Body of pancreas (tissue), 4 donors: ENCODE measurements around the gene SNX13. TPM values are rescaled to one million over a fixed set of nuclear protein-coding genes. Genes with fewer than 3 reads are reported as not detected.
"Not testable (repeated sequence)": the region's sequence is repeated elsewhere in the genome, so short reads cannot be mapped to it uniquely, and the experiment has no call there.

ENCODE experiments used
- ATAC-seq: fragments of 150-250 bp; one replicate; pipeline ENCODE4 v1.9.1; 2016
- DNase-seq, 4 donors: peaks; one replicate each; pipeline ENCODE4 v3.0.0-alpha.2; 2019
- H3K27ac ChIP-seq, 4 donors: fragments of 200-600 bp; sonication (generic); 1 replicate in 3 of 4; 2 replicates in 1 of 4; pipeline versions ENCODE4 v1.5.1 to v1.6.1; 2016 to 2019; ENCODE audit warnings: mild to moderate bottlenecking in 1 of 4, mixed read lengths in 1 of 4, moderate library complexity in 1 of 4
- H3K27me3 ChIP-seq, 2 donors: fragments of 200-600 bp; sonication (generic); one replicate each; pipeline ENCODE4 v1.6.0; 2016; ENCODE audit warnings: mild to moderate bottlenecking in 1 of 2
- H3K36me3 ChIP-seq, 2 donors: fragments of 200-600 bp; sonication (generic); replicated peaks in 1 of 2; 2 replicates each; pipeline ENCODE4 v1.5.1; 2016; ENCODE audit warnings: low read depth in 2 of 2; ENCODE audit not compliant: insufficient read depth in 1 of 2
- H3K4me1 ChIP-seq: fragments of 200-600 bp; sonication (generic); one replicate; pipeline ENCODE4 v1.6.0; 2016
- H3K4me3 ChIP-seq, 2 donors: fragments of 200-600 bp; sonication (generic); 1 replicate in 1 of 2; 2 replicates in 1 of 2; pipeline ENCODE4 v1.5.1; 2016 to 2019
- H3K9me3 ChIP-seq, 3 donors: fragments of 200-600 bp; sonication (generic); 1 replicate in 2 of 3; 2 replicates in 1 of 3; pipeline ENCODE4 v1.5.1; 2016
- CTCF ChIP-seq, 7 experiments: fragments of 450-650 bp in 4 of 7; fragments of 200-600 bp in 3 of 7; sonication (generic) in 3 of 7; IDR thresholded peaks; one replicate each; pipeline ENCODE4 v1.5.1; 2016 to 2019; ENCODE audit warnings: antibody characterized with exemption in 7 of 7
- POLR2A ChIP-seq, 3 donors: fragments of 450-650 bp; IDR thresholded peaks; one replicate each; pipeline ENCODE4 v1.6.1; 2016; ENCODE audit warnings: antibody characterized with exemption in 3 of 3, mild to moderate bottlenecking in 2 of 3
- WGBS, 2 donors: methylation state at CpG; one replicate each; pipeline ENCODE4 v1.1.5; 2017; 5-methylcytosine and 5-hydroxymethylcytosine counted together
- intact Hi-C: fragments of 100-400 bp; cut with DNase I; formaldehyde crosslinking; loops from one replicate; pipeline ENCODE4 v1.15.1; 2023
- total RNA-seq, 2 donors: library from RNA; depleted of rRNA; stranded (reverse); fragments of >200 nt; gene quantifications; one replicate each; pipeline ENCODE4 v1.1.0, GENCODE V29; 2016

The SNX13 gene
- total RNA-seq, 2 donors from 2014 or later, result 23.1 to 61.0 TPM

- intact Hi-C loops, result no loop called here
- H3K27me3 ChIP-seq, result no peaks in the 10 kb centered on the region
- H3K9me3 ChIP-seq, result no peaks in the 10 kb centered on the region
- no peak overlapping the region for H3K4me3 ChIP-seq
- TF ChIP-seq CTCF (IDR thresholded peaks at IDR 0.05), result no peak
- no peak for TF ChIP-seq POLR2A (IDR thresholded peaks at IDR 0.05)
- no peaks in the 10 kb centered on the region for H3K4me1 ChIP-seq
- 77 to 79% methylated on average over 4 of the region's 4 CpGs for WGBS, 2 donors
- no peak for ATAC-seq
- peaks cover 3 to 6% of the 10 kb centered on the region in 2 donors for H3K36me3 ChIP-seq
- no peak for DNase-seq
- H3K27ac ChIP-seq, result no peak overlapping the region
Measured at GRCh38 chr7:17815318-17815717, 125.0 kb downstream of the SNX13 start.

DNA sequence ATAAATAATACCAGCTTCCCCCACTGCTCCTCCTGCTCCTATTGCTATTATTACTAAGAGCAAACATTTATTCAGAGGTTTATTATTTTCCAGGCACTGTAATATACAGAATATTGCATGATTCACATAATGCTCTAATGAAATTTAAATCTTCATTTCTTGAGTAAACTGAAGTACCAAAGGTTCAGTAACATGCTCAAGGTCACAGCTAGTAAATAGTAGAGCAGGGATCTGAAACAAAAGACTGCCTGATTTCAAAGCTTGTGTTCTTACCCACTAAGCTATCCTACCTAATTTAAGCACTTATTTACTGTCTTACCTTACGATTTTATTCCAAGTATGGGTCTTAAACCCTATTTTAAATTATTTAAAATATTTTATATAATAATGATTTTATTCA lies 126.2 kb downstream of the SNX13 start:
- no peak for ATAC-seq
- no peak for DNase-seq
- no peak overlapping the region for H3K4me3 ChIP-seq
- intact Hi-C loops, result no loop called here
- peaks cover 3 to 6% of the 10 kb centered on the region in 2 donors for H3K36me3 ChIP-seq
- TF ChIP-seq CTCF (IDR thresholded peaks at IDR 0.05) (no peak), POLR2A (IDR thresholded peaks at IDR 0.05) (no peak)
- H3K9me3 ChIP-seq, result no peaks in the 10 kb centered on the region
- WGBS, 2 donors, result 47 to 60% methylated on average over 1 of the region's 1 CpG
- no peak overlapping the region for H3K27ac ChIP-seq
- no peaks in the 10 kb centered on the region for H3K4me1 ChIP-seq
- no peaks in the 10 kb centered on the region for H3K27me3 ChIP-seq

- DNase-seq, intact Hi-C loops, ATAC-seq, H3K4me1 ChIP-seq, H3K27me3 ChIP-seq, H3K9me3 ChIP-seq, H3K27ac ChIP-seq, H3K36me3 ChIP-seq, H3K4me3 ChIP-seq: not testable (repeated sequence)
Measured at GRCh38 chr7:17809215-17809614, 131.1 kb downstream of the SNX13 start.

DNA sequence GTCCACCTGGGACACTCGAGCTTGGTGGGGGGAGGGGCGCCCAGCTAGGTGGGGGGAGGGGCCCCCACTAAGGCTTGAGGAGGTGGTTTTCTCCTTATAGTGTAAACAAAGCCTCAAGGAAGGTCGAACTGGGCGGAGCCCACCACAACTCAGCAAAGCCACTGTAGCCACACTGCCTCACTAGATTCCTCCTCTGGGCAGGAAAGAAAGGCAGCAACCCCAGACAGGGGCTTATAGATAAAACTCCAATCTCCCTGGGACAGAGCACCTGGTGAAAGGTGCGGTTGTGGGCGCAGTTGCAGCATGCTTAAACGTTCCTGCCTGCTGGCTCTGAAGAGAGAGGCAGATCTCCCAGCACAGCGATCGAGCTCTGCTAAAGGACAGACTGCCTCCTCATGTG lies 133.1 kb downstream of the SNX13 start:
- Histone ChIP-seq H3K9me3 (no peaks in the 10 kb centered on the region), H3K4me3 (no peak overlapping the region), H3K27ac (no peak overlapping the region), H3K27me3 (no peaks in the 10 kb centered on the region), H3K36me3 (peaks cover 2 to 5% of the 10 kb centered on the region in 2 donors), H3K4me1 (no peaks in the 10 kb centered on the region)
- 78 to 88% methylated on average over 3 to 9 of the region's 9 CpGs for WGBS, 2 donors
- intact Hi-C loops, result no loop called here
- ATAC-seq, result no peak
- no peak for DNase-seq
- no peak for TF ChIP-seq CTCF (IDR thresholded peaks at IDR 0.05)
- TF ChIP-seq POLR2A (IDR thresholded peaks at IDR 0.05), result no peak

DNA sequence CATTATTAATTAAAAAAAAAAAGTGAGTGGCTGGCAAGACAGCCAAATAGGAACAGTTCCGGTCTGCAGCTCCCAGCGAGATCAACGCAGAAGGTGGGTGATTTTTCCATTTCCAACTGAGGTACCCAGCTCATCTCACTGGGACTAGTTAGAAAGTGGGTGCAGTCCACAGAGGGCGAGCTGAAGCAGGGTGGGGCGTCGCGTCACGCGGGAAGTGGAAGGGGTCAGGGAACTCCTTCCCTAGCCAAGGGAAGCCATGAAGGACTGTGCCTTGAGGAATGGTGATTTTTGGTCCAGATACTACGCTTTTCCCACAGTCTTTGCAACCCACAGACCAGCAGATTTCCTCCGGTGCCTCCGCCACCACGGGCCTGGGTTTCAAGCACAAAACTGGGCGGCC lies 133.7 kb downstream of the SNX13 start:
- no peak for DNase-seq

More for the DNA sequence above, 133.7 kb downstream of the SNX13 start:
- no peak for ATAC-seq
- TF ChIP-seq POLR2A (IDR thresholded peaks at IDR 0.05) (no peak), CTCF (IDR thresholded peaks at IDR 0.05) (no peak)
- Histone ChIP-seq H3K4me3 (no peak overlapping the region), H3K36me3 (peaks cover 0 to 6% of the 10 kb centered on the region in 2 donors), H3K4me1 (no peaks in the 10 kb centered on the region), H3K27me3 (no peaks in the 10 kb centered on the region), H3K9me3 (no peaks in the 10 kb centered on the region), H3K27ac (no peak overlapping the region)
- intact Hi-C loops, result no loop called here
- 89 to 97% methylated on average over 13 to 14 of the region's 14 CpGs for WGBS, 2 donors
